GM12801 (cell line): ENCODE results near the gene NEGR1.

Experiments
- CTCF ChIP-seq: IDR thresholded peaks from one replicate; pipeline ENCODE4 v1.5.1; 2011; ENCODE audit warnings: control low read depth; ENCODE audit not compliant: insufficient read length; ENCODE audit errors: extremely low read depth

The NEGR1 gene

GRCh38 chr1:72285074-72285425, 2.7 kb upstream of the NEGR1 start:
- no peak for TF ChIP-seq CTCF

DNA sequence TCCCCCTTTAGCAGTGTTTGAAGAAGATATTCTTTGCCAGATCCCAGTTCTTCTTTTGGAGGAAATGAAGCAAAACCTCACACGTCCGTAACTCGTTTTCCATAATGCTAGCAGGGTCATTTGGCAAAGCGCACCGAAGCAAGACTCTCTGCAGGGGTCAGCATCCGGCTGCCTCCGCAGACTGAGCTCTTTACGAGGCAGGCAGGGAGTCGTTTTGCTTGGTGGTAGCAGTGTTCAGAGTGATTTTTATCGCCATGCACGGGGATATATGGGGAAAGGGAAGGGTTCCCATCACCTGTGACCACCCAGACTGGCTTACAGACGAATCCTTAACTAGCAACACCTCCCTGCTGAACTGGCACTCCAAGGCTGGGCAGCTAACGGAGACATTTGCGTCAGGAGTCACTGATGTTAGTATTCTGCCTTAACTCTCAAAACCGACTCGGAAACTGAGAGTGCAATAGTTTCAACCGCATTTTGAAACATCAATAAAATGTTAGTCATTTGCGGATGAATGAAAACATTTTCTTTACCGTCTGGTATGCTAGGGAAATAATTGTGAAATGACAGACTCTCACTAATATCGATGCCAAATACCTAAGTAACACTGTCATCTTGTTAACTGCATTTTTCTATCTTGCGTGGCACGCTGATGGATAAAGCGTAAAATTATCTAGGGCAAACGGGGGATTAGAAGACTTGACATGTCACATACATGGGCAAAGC, 2.2 kb upstream of the NEGR1 start:
- no peak for TF ChIP-seq CTCF

- no peak for TF ChIP-seq CTCF
These were observed 1.7 kb upstream of the NEGR1 start for GRCh38 chr1:72284084-72284347.

DNA sequence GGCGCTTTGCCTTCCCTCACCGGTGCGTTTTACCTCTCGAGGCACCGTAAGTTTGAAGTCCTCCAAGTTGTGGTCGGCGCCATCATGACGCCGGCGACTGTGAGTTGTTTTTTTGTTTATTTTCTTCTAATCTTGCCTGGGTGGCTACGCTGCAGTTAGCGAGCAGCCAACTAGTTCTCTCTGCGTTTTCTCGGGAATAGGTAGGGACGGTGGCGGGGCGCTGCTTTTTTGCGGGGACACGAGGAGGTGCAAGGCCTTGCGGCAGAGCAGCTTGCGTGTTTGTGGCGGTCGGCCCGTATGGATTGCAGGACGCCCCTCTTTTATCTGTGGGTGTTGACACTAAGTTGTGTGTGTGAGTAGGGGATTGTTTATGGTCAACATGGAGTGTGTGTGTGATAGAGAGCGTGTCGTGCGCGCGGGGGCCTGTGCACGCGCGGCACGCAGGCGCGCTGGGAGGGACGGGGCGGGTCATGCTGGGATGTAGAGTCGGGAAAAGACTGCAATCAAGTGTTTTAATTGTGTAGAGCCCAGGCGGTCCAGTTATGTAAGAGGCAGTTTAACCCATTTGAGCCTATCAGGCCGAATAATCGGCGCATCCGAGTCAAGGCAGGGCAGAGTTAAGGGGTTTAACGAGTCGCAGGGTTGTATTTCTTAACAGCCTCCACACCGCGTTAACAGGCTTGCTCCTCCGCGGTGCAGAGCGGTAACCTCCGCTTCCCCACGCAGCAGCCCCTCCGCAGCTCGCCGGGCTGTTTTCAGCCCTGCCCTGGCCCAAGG, 1.2 kb upstream of the NEGR1 start:
- TF ChIP-seq CTCF: no peak

- no peak for TF ChIP-seq CTCF
These were observed 625 bp upstream of the NEGR1 start for GRCh38 chr1:72283022-72283306.

- no peak for TF ChIP-seq CTCF
These were observed 585 bp downstream of the NEGR1 start for GRCh38 chr1:72281637-72282270.

- no peak for TF ChIP-seq CTCF
These were observed 1.2 kb downstream of the NEGR1 start for GRCh38 chr1:72281144-72281543.
